ENCODE measurements around the gene TMEM119. TPM values are rescaled to one million over a fixed set of nuclear protein-coding genes. Genes with fewer than 3 reads are reported as not detected.

The TMEM119 gene
- total RNA-seq, 1 donor from 2014 or later = 0.36 TPM

- H3K4me3 Mint-ChIP-seq (ENCODE audit: unreplicated experiment) = peak overlapping the region; percentile 56
- H3K36me3 Mint-ChIP-seq (ENCODE audit: low read depth, unreplicated experiment) = no peaks in the 10 kb centered on the region
- peaks cover 16% of the 10 kb centered on the region for H3K4me1 Mint-ChIP-seq (ENCODE audit: unreplicated experiment)
- H3K9me3 Mint-ChIP-seq (ENCODE audit: unreplicated experiment) = no peaks in the 10 kb centered on the region
- TF ChIP-seq CTCF (IDR thresholded peaks at IDR 0.05; ENCODE audit: unreplicated experiment) = no peak
- no peak for DNase-seq (ENCODE audit: low spot score)
- peaks cover 9% of the 10 kb centered on the region for H3K27me3 Mint-ChIP-seq (ENCODE audit: unreplicated experiment)
- H3K27ac Mint-ChIP-seq (ENCODE audit: unreplicated experiment) = peak overlapping the region; percentile 36
Observed at GRCh38 chr12:108616941-108617858, 19.3 kb upstream of the TMEM119 start.

- Mint-ChIP-seq H3K4me1 (ENCODE audit: unreplicated experiment) (peaks cover 9% of the 10 kb centered on the region), H3K27ac (ENCODE audit: unreplicated experiment) (no peak overlapping the region), H3K4me3 (ENCODE audit: unreplicated experiment) (peak overlapping the region; percentile 13), H3K27me3 (ENCODE audit: unreplicated experiment) (peaks cover 15% of the 10 kb centered on the region), H3K9me3 (ENCODE audit: unreplicated experiment) (no peaks in the 10 kb centered on the region), H3K36me3 (ENCODE audit: low read depth, unreplicated experiment) (no peaks in the 10 kb centered on the region)
- no peak for TF ChIP-seq CTCF (IDR thresholded peaks at IDR 0.05; ENCODE audit: unreplicated experiment)
- DNase-seq (ENCODE audit: low spot score) = no peak
Observed at GRCh38 chr12:108616359-108616758, 18.5 kb upstream of the TMEM119 start.

- no peaks in the 10 kb centered on the region for H3K36me3 Mint-ChIP-seq (ENCODE audit: low read depth, unreplicated experiment)
- H3K4me1 Mint-ChIP-seq (ENCODE audit: unreplicated experiment) = peaks cover 5% of the 10 kb centered on the region
- H3K27ac Mint-ChIP-seq (ENCODE audit: unreplicated experiment) = no peak overlapping the region
- TF ChIP-seq CTCF (IDR thresholded peaks at IDR 0.05; ENCODE audit: unreplicated experiment) = no peak
- DNase-seq (ENCODE audit: low spot score) = no peak
- no peaks in the 10 kb centered on the region for H3K9me3 Mint-ChIP-seq (ENCODE audit: unreplicated experiment)
- peaks cover 15% of the 10 kb centered on the region for H3K27me3 Mint-ChIP-seq (ENCODE audit: unreplicated experiment)
- H3K4me3 Mint-ChIP-seq (ENCODE audit: unreplicated experiment) = no peak overlapping the region
Observed at GRCh38 chr12:108615918-108616317, 18.0 kb upstream of the TMEM119 start.

- peaks cover 15% of the 10 kb centered on the region for H3K27me3 Mint-ChIP-seq (ENCODE audit: unreplicated experiment)
- H3K36me3 Mint-ChIP-seq (ENCODE audit: low read depth, unreplicated experiment) = no peaks in the 10 kb centered on the region
- no peak overlapping the region for H3K4me3 Mint-ChIP-seq (ENCODE audit: unreplicated experiment)
- no peak overlapping the region for H3K27ac Mint-ChIP-seq (ENCODE audit: unreplicated experiment)
- TF ChIP-seq CTCF (IDR thresholded peaks at IDR 0.05; ENCODE audit: unreplicated experiment) = no peak
- peaks cover 4% of the 10 kb centered on the region for H3K4me1 Mint-ChIP-seq (ENCODE audit: unreplicated experiment)
- no peak for DNase-seq (ENCODE audit: low spot score)
- H3K9me3 Mint-ChIP-seq (ENCODE audit: unreplicated experiment) = no peaks in the 10 kb centered on the region
Observed at GRCh38 chr12:108614639-108615038, 16.8 kb upstream of the TMEM119 start.

- peaks cover 2% of the 10 kb centered on the region for H3K4me1 Mint-ChIP-seq (ENCODE audit: unreplicated experiment)
- H3K36me3 Mint-ChIP-seq (ENCODE audit: low read depth, unreplicated experiment) = no peaks in the 10 kb centered on the region
- no peak for DNase-seq (ENCODE audit: low spot score)
- H3K9me3 Mint-ChIP-seq (ENCODE audit: unreplicated experiment) = no peaks in the 10 kb centered on the region
- H3K4me3 Mint-ChIP-seq (ENCODE audit: unreplicated experiment) = no peak overlapping the region
- peaks cover 15% of the 10 kb centered on the region for H3K27me3 Mint-ChIP-seq (ENCODE audit: unreplicated experiment)
- H3K27ac Mint-ChIP-seq (ENCODE audit: unreplicated experiment) = peak overlapping the region; percentile 27
- TF ChIP-seq CTCF (IDR thresholded peaks at IDR 0.05; ENCODE audit: unreplicated experiment) = no peak
Observed at GRCh38 chr12:108614041-108614440, 16.2 kb upstream of the TMEM119 start.
